Measurements from ENCODE around the gene G3BP2.

- no peak for TF ChIP-seq POLR2A (IDR thresholded peaks at IDR 0.05)
- TF ChIP-seq CTCF (IDR thresholded peaks at IDR 0.05), result no peak
Observed at GRCh38 chr4:75675004-75675531, 1.9 kb upstream of the G3BP2 start.

All from prostate gland (tissue), 2 donors.